HG02884 (cell line): ENCODE measurements around the gene XKR3.
A peak's percentile ranks its signal among the peaks of the same experiment; 100 is the strongest.
"Not testable (repeated sequence)": the region's sequence is repeated elsewhere in the genome, so short reads cannot be mapped to it uniquely, and the experiment has no call there.

Source experiments
- ATAC-seq: cut with Tn5 transposase; IDR thresholded peaks from one replicate; pipeline ENCODE4 v1.9.1; 2021; ENCODE audit warnings: mild to moderate bottlenecking, moderate library complexity; ENCODE audit not compliant: unreplicated experiment

Gene XKR3

GRCh38 chr22:16824716-16825687 lies at the start of gene XKR3:
Gene XKR3 (minus strand): TSS chr22:16825411. CDS start chr22:16808073, 17,338 bp downstream.
- ATAC-seq, result peak; percentile 88

GRCh38 chr22:16869640-16870039 lies 44.4 kb upstream of the XKR3 start:
- ATAC-seq, result not testable (repeated sequence)

GRCh38 chr22:16866167-16866566 lies 41.0 kb upstream of the XKR3 start:
- no peak for ATAC-seq

GRCh38 chr22:16856851-16857250 lies 31.6 kb upstream of the XKR3 start:
- not testable (repeated sequence) for ATAC-seq

- ATAC-seq, result no peak
Observed at GRCh38 chr22:16854631-16855030, 29.4 kb upstream of the XKR3 start.

- ATAC-seq, result not testable (repeated sequence)
Observed at GRCh38 chr22:16851268-16851996, 26.2 kb upstream of the XKR3 start.

GRCh38 chr22:16847271-16847670 lies 22.1 kb upstream of the XKR3 start:
- ATAC-seq, result no peak

GRCh38 chr22:16845881-16846280 lies 20.7 kb upstream of the XKR3 start:
- ATAC-seq, result no peak

GRCh38 chr22:16845465-16845864 lies 20.3 kb upstream of the XKR3 start:
- no peak for ATAC-seq

- no peak for ATAC-seq
Observed at GRCh38 chr22:16844529-16844928, 19.3 kb upstream of the XKR3 start.

- ATAC-seq, result no peak
Observed at GRCh38 chr22:16838073-16838472, 12.9 kb upstream of the XKR3 start.

- ATAC-seq, result no peak
Observed at GRCh38 chr22:16834971-16835370, 9.8 kb upstream of the XKR3 start.

- no peak for ATAC-seq
Observed at GRCh38 chr22:16831257-16831656, 6.0 kb upstream of the XKR3 start.

- no peak for ATAC-seq
Observed at GRCh38 chr22:16829985-16830384, 4.8 kb upstream of the XKR3 start.

GRCh38 chr22:16828876-16829275 lies 3.7 kb upstream of the XKR3 start:
- ATAC-seq, result no peak

- ATAC-seq, result no peak
Observed at GRCh38 chr22:16827506-16827905, 2.3 kb upstream of the XKR3 start.

- no peak for ATAC-seq
Observed at GRCh38 chr22:16819249-16819648, 6.0 kb downstream of the XKR3 start.

- no peak for ATAC-seq
Observed at GRCh38 chr22:16818538-16818937, 6.7 kb downstream of the XKR3 start.

GRCh38 chr22:16815073-16815472 lies 10.1 kb downstream of the XKR3 start:
- ATAC-seq, result no peak

GRCh38 chr22:16810188-16810802 lies 14.9 kb downstream of the XKR3 start:
- no peak for ATAC-seq

- no peak for ATAC-seq
Observed at GRCh38 chr22:16808744-16809143, 16.5 kb downstream of the XKR3 start.
